Measurements from ENCODE around the gene PLTP. TPM values are rescaled to one million over a fixed set of nuclear protein-coding genes. Genes with fewer than 3 reads are reported as not detected.

The PLTP gene
- total and polyA plus RNA-seq, 2 experiments from 2014 or later, result 108 to 160 TPM

- ATAC-seq (no peak), DNase-seq (ENCODE audit: low spot score) (no peak)
- peaks cover 10% of the 10 kb centered on the region for H3K79me2 ChIP-seq (replicated peaks; ENCODE audit: insufficient read depth)
- no peak overlapping the region for H2AFZ ChIP-seq
- H3K4me3 ChIP-seq, result no peak overlapping the region
- H3K36me3 ChIP-seq (ENCODE audit: insufficient read depth), result peaks cover 19% of the 10 kb centered on the region
- H3K4me2 ChIP-seq, result no peak overlapping the region
- H3K4me3 Mint-ChIP-seq, result no peak overlapping the region
- H3K36me3 Mint-ChIP-seq (ENCODE audit: low read depth), result peaks cover 78% of the 10 kb centered on the region
- H3K4me1 Mint-ChIP-seq, result peaks cover 13% of the 10 kb centered on the region
- no peaks in the 10 kb centered on the region for H3K27me3 ChIP-seq (ENCODE audit: insufficient read depth)
- H3F3A ChIP-seq (replicated peaks; ENCODE audit: low read depth), result peaks cover 13% of the 10 kb centered on the region; the same call in 1 of the 2 replicates
- no peak overlapping the region for H3K27ac Mint-ChIP-seq
- peaks cover 34% of the 10 kb centered on the region for H3K27me3 Mint-ChIP-seq (ENCODE audit: insufficient read depth, low read depth, poor library complexity)
- H3K9me2 ChIP-seq (ENCODE audit: insufficient read depth), result no peaks in the 10 kb centered on the region
- peaks cover 3% of the 10 kb centered on the region; the same call in 1 of the 2 replicates for H3K4me1 ChIP-seq (ENCODE audit: insufficient read depth)
- TF ChIP-seq NANOG (IDR thresholded peaks at IDR 0.05; ENCODE audit: borderline replicate concordance), result no peak
- TF ChIP-seq ZNF114 (CRISPR knock-in tag; IDR thresholded peaks at IDR 0.05), result no peak
- no peak for TF ChIP-seq EZH2phosphoT487 (IDR thresholded peaks at IDR 0.05; ENCODE audit: unreplicated experiment)
- no peak for TF ChIP-seq JUNB (IDR thresholded peaks at IDR 0.05; ENCODE audit: unreplicated experiment)
- TF ChIP-seq ZNF462 (CRISPR knock-in tag; IDR thresholded peaks at IDR 0.05), result no peak
- TF ChIP-seq REST (IDR thresholded peaks at IDR 0.05; ENCODE audit: unreplicated experiment), result no peak
- no peak for TF ChIP-seq CTCF (conservative IDR thresholded peaks at IDR 0.05; ENCODE audit: low read depth in 2 of 2)
- TF ChIP-seq POLR2AphosphoS5 (IDR thresholded peaks at IDR 0.05; ENCODE audit: low read depth), result no peak
- no peak for TF ChIP-seq EZH2 (IDR thresholded peaks at IDR 0.05; ENCODE audit: low read depth, unreplicated experiment)
- TF ChIP-seq STAT1 (IDR thresholded peaks at IDR 0.05; ENCODE audit: unreplicated experiment), result no peak
- TF ChIP-seq CREB1 (CRISPR knock-in tag; IDR thresholded peaks at IDR 0.05; ENCODE audit: low read depth), result no peak
- TF ChIP-seq ZNF331 (CRISPR knock-in tag; IDR thresholded peaks at IDR 0.05; ENCODE audit: low read depth), result no peak
- no peak for TF ChIP-seq ETS1 (IDR thresholded peaks at IDR 0.05)
- peaks cover 29% of the 10 kb centered on the region for H4K20me1 ChIP-seq (replicated peaks; ENCODE audit: insufficient read depth)
- no peaks in the 10 kb centered on the region; the same call in 2 of the 3 replicates for H3K9me3 Mint-ChIP-seq
- H3K27ac ChIP-seq (ENCODE audit: low read depth), result no peak overlapping the region
Measured at GRCh38 chr20:45907219-45907948, 4.6 kb downstream of the PLTP start.
